ENCODE data around the gene SMR3A. TPM values are rescaled to one million over a fixed set of nuclear protein-coding genes. Genes with fewer than 3 reads are reported as not detected.

Gene SMR3A
- total and polyA plus RNA-seq, 5 donors from 2014 or later, result not detected

DNA sequence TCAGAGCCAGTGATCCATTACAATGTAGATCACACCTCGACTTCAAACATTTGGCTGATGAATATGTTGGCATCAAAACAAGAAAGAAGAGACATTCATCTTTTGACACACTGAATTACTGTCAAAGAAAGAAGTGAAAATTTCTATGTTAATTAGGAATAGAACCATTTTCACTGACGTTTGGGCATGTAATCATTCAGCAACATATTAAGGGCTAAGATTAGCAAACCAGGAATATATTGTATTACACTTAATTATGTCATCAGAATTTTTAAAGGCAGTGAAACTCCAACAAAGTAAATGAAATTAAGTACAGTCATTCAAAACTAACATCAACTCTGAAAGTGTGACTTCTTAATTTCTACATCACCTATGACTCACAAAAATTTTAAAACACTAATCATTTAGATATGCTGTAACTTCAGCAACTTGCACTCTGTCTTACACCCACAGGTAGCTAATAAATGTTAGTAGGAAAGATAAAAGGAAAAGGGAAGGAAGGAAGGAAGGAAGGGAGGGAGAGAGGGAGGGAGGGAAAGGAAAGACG lies 1.4 kb upstream of the SMR3A start:
- ATAC-seq (ENCODE audit: low read depth in 2 of 2) (no peak), DNase-seq (no peak)
- Histone ChIP-seq H3K36me3 (ENCODE audit: control insufficient read depth, insufficient read depth, low read length) (no peaks in the 10 kb centered on the region), H3K27ac (ENCODE audit: insufficient read depth, low read length, poor library complexity, severe bottlenecking) (no peak overlapping the region), H3K4me3 (ENCODE audit: low read depth, low read length) (no peak overlapping the region), H3K27me3 (ENCODE audit: control insufficient read depth, insufficient read depth, low read length) (no peaks in the 10 kb centered on the region), H3K9me3 (ENCODE audit: control insufficient read depth in 2 of 2, low read length in 2 of 2) (no peaks in the 10 kb centered on the region), H3K4me1 (ENCODE audit: control insufficient read depth, insufficient read depth, low read length, poor library complexity, severe bottlenecking) (no peaks in the 10 kb centered on the region)
- H3K27ac Mint-ChIP-seq, result no peak overlapping the region
- no peaks in the 10 kb centered on the region for H3K27me3 Mint-ChIP-seq
- H3K4me1 Mint-ChIP-seq, result no peaks in the 10 kb centered on the region
- no peaks in the 10 kb centered on the region for H3K36me3 Mint-ChIP-seq
- no peak overlapping the region for H3K4me3 Mint-ChIP-seq
- peaks cover 0 to 3% (median 0%) of the 10 kb centered on the region in 7 donors for H3K9me3 Mint-ChIP-seq

DNA sequence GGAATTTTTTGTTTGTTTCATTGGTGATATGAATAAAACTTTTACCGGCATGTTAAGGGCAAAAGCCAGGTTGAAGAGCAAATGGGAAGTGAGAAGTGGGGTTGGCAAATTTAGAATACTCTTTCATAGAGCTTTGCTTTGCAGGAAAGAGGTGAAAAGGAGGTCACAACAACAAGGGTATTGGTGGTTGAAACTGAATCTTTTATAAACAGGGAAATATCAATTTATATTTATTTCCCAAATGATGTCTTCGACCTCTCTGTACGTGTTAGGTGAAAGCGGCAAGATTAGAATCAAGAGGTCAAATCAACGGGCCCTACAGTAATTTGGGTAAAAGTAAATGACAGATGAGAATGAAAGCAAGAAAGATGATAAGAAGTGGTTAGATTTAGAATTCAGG lies 3.4 kb downstream of the SMR3A start:
- H3K27ac Mint-ChIP-seq, result no peak overlapping the region
- H3K9me3 Mint-ChIP-seq, result peaks cover 0 to 5% (median 2%) of the 10 kb centered on the region in 7 donors
- H3K27me3 ChIP-seq (ENCODE audit: control insufficient read depth, insufficient read depth, low read length), result no peaks in the 10 kb centered on the region
- H3K36me3 ChIP-seq (ENCODE audit: control insufficient read depth, insufficient read depth, low read length), result no peaks in the 10 kb centered on the region
- H3K4me1 ChIP-seq (ENCODE audit: control insufficient read depth, insufficient read depth, low read length, poor library complexity, severe bottlenecking), result no peaks in the 10 kb centered on the region
- H3K4me1 Mint-ChIP-seq, result no peaks in the 10 kb centered on the region
- no peak overlapping the region for H3K4me3 Mint-ChIP-seq
- no peaks in the 10 kb centered on the region for H3K9me3 ChIP-seq (ENCODE audit: control insufficient read depth in 2 of 2, low read length in 2 of 2)
- no peak for DNase-seq
- no peaks in the 10 kb centered on the region for H3K36me3 Mint-ChIP-seq
- H3K27me3 Mint-ChIP-seq, result no peaks in the 10 kb centered on the region
- ATAC-seq (ENCODE audit: low read depth in 2 of 2), result no peak
- H3K27ac ChIP-seq (ENCODE audit: insufficient read depth, low read length, poor library complexity, severe bottlenecking), result no peak overlapping the region
- H3K4me3 ChIP-seq (ENCODE audit: low read depth, low read length), result no peak overlapping the region

DNA sequence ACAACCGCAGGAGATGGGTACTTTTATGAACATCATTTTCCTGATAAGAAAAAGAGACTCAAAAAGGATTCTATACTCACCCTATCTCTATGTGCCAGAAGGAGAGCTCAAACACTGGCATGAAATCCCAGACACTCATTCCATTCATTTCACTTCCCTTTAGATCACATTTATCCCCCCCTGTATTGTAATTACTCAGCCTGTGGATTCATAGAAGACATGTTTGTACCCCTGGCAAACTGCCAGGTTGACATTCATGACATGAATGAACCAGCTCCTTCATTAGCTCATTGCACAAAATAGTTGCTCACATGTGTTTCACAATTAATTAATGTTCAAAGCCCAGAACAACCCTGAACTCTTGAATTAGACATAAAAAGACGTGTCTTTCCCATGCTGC lies 4.9 kb downstream of the SMR3A start:
- DNase-seq (no peak), ATAC-seq (ENCODE audit: low read depth in 2 of 2) (no peak)
- H3K27ac ChIP-seq (ENCODE audit: insufficient read depth, low read length, poor library complexity, severe bottlenecking), result no peak overlapping the region
- Mint-ChIP-seq H3K4me1 (no peaks in the 10 kb centered on the region), H3K27ac (no peak overlapping the region), H3K4me3 (no peak overlapping the region), H3K36me3 (no peaks in the 10 kb centered on the region), H3K27me3 (no peaks in the 10 kb centered on the region), H3K9me3 (peaks cover 0 to 5% (median 2%) of the 10 kb centered on the region in 7 donors)
- no peaks in the 10 kb centered on the region for H3K27me3 ChIP-seq (ENCODE audit: control insufficient read depth, insufficient read depth, low read length)
- H3K4me3 ChIP-seq (ENCODE audit: low read depth, low read length), result no peak overlapping the region
- H3K36me3 ChIP-seq (ENCODE audit: control insufficient read depth, insufficient read depth, low read length), result no peaks in the 10 kb centered on the region
- no peaks in the 10 kb centered on the region for H3K9me3 ChIP-seq (ENCODE audit: control insufficient read depth in 2 of 2, low read length in 2 of 2)
- no peaks in the 10 kb centered on the region for H3K4me1 ChIP-seq (ENCODE audit: control insufficient read depth, insufficient read depth, low read length, poor library complexity, severe bottlenecking)

DNA sequence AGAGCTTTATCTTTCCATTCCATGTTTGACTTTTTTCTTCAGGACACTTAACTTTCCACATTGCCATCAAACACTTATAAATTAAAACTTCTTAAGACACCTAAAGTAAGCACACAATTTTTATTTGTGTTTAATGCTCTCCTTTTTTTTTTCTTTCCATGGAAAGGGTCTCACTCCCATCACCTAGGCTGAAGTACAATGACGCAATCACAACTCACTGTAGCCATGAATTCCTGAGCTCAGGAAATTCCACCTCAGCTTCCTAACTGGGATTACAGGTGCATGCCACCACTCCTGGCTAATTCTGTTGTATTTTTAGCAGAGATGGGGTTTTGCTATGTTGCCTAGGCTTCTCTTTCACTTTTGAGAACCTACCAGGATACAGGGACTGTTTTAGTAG lies 7.3 kb downstream of the SMR3A start:
- H3K4me3 ChIP-seq (ENCODE audit: low read depth, low read length), result no peak overlapping the region
- no peaks in the 10 kb centered on the region for H3K36me3 ChIP-seq (ENCODE audit: control insufficient read depth, insufficient read depth, low read length)
- ATAC-seq (ENCODE audit: low read depth in 2 of 2) (no peak), DNase-seq (no peak)
- H3K4me1 Mint-ChIP-seq, result no peaks in the 10 kb centered on the region
- no peak overlapping the region for H3K27ac ChIP-seq (ENCODE audit: insufficient read depth, low read length, poor library complexity, severe bottlenecking)
- no peaks in the 10 kb centered on the region for H3K36me3 Mint-ChIP-seq
- H3K27me3 Mint-ChIP-seq, result no peaks in the 10 kb centered on the region
- no peaks in the 10 kb centered on the region for H3K4me1 ChIP-seq (ENCODE audit: control insufficient read depth, insufficient read depth, low read length, poor library complexity, severe bottlenecking)
- no peaks in the 10 kb centered on the region for H3K9me3 ChIP-seq (ENCODE audit: control insufficient read depth in 2 of 2, low read length in 2 of 2)
- H3K27me3 ChIP-seq (ENCODE audit: control insufficient read depth, insufficient read depth, low read length), result no peaks in the 10 kb centered on the region
- no peak overlapping the region for H3K27ac Mint-ChIP-seq
- peaks cover 0 to 5% (median 2%) of the 10 kb centered on the region in 7 donors for H3K9me3 Mint-ChIP-seq
- H3K4me3 Mint-ChIP-seq, result no peak overlapping the region

GRCh38 chr4:70371987-70372386 lies 11.4 kb downstream of the SMR3A start:
- no peak overlapping the region for H3K27ac Mint-ChIP-seq
- H3K27me3 Mint-ChIP-seq, result no peaks in the 10 kb centered on the region

DNA sequence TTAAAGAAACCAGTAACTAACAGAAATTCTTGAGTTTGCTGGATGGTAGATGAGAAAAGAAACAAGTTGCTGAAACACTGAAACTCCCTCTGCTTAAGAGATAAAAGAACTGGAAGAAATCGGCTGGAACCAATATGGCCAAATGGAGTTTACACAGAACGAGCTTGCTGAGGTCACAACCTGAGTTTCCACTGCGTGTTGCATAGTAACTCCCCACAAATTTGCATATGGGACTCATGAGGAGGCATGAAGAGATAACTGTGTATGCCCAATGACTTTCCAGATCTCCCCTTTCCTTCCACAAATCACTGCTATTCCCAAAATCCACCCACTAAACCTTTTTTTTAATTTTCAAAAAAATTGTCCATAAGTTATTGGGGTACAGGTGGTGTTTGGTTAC lies 12.2 kb downstream of the SMR3A start:
- no peak for ATAC-seq (ENCODE audit: low read depth in 2 of 2)
- H3K9me3 ChIP-seq (ENCODE audit: control insufficient read depth in 2 of 2, low read length in 2 of 2), result no peaks in the 10 kb centered on the region
- H3K4me1 Mint-ChIP-seq, result no peaks in the 10 kb centered on the region
- H3K27ac Mint-ChIP-seq, result no peak overlapping the region
- H3K36me3 ChIP-seq (ENCODE audit: control insufficient read depth, insufficient read depth, low read length), result no peaks in the 10 kb centered on the region
- no peak overlapping the region for H3K27ac ChIP-seq (ENCODE audit: insufficient read depth, low read length, poor library complexity, severe bottlenecking)
- H3K4me1 ChIP-seq (ENCODE audit: control insufficient read depth, insufficient read depth, low read length, poor library complexity, severe bottlenecking), result no peaks in the 10 kb centered on the region
- no peak for DNase-seq
- H3K27me3 Mint-ChIP-seq, result no peaks in the 10 kb centered on the region
- no peak overlapping the region for H3K4me3 Mint-ChIP-seq
- no peaks in the 10 kb centered on the region for H3K36me3 Mint-ChIP-seq
- H3K27me3 ChIP-seq (ENCODE audit: control insufficient read depth, insufficient read depth, low read length), result no peaks in the 10 kb centered on the region
- peaks cover 0 to 2% (median 0%) of the 10 kb centered on the region in 7 donors for H3K9me3 Mint-ChIP-seq
- H3K4me3 ChIP-seq (ENCODE audit: low read depth, low read length), result no peak overlapping the region

More at GRCh38 chr4:70371987-70372386, 11.4 kb downstream of the SMR3A start:
- Histone ChIP-seq H3K36me3 (ENCODE audit: control insufficient read depth, insufficient read depth, low read length) (no peaks in the 10 kb centered on the region), H3K4me3 (ENCODE audit: low read depth, low read length) (no peak overlapping the region), H3K27me3 (ENCODE audit: control insufficient read depth, insufficient read depth, low read length) (no peaks in the 10 kb centered on the region), H3K4me1 (ENCODE audit: control insufficient read depth, insufficient read depth, low read length, poor library complexity, severe bottlenecking) (no peaks in the 10 kb centered on the region), H3K27ac (ENCODE audit: insufficient read depth, low read length, poor library complexity, severe bottlenecking) (no peak overlapping the region), H3K9me3 (ENCODE audit: control insufficient read depth in 2 of 2, low read length in 2 of 2) (no peaks in the 10 kb centered on the region)
- ATAC-seq (ENCODE audit: low read depth in 2 of 2) (no peak), DNase-seq (no peak)
- no peak overlapping the region for H3K4me3 Mint-ChIP-seq
- peaks cover 0 to 2% (median under 1%) of the 10 kb centered on the region in 7 donors for H3K9me3 Mint-ChIP-seq
- no peaks in the 10 kb centered on the region for H3K36me3 Mint-ChIP-seq
- H3K4me1 Mint-ChIP-seq, result no peaks in the 10 kb centered on the region

GRCh38 chr4:70380578-70380977 lies 20.0 kb downstream of the SMR3A start:
- DNase-seq, result no peak
- Histone ChIP-seq H3K4me3 (ENCODE audit: low read depth, low read length) (no peak overlapping the region), H3K4me1 (ENCODE audit: control insufficient read depth, insufficient read depth, low read length, poor library complexity, severe bottlenecking) (no peaks in the 10 kb centered on the region), H3K27me3 (ENCODE audit: control insufficient read depth, insufficient read depth, low read length) (no peaks in the 10 kb centered on the region), H3K27ac (ENCODE audit: insufficient read depth, low read length, poor library complexity, severe bottlenecking) (no peak overlapping the region), H3K36me3 (ENCODE audit: control insufficient read depth, insufficient read depth, low read length) (no peaks in the 10 kb centered on the region), H3K9me3 (ENCODE audit: control insufficient read depth in 2 of 2, low read length in 2 of 2) (no peaks in the 10 kb centered on the region)
- ATAC-seq (ENCODE audit: low read depth in 2 of 2), result no peak
- H3K9me3 Mint-ChIP-seq, result peaks cover 0 to 1% (median 0%) of the 10 kb centered on the region in 7 donors
- no peaks in the 10 kb centered on the region for H3K4me1 Mint-ChIP-seq
- H3K27me3 Mint-ChIP-seq, result peaks cover 5% of the 10 kb centered on the region
- H3K36me3 Mint-ChIP-seq, result no peaks in the 10 kb centered on the region
- H3K27ac Mint-ChIP-seq, result no peak overlapping the region
- no peak overlapping the region for H3K4me3 Mint-ChIP-seq

DNA sequence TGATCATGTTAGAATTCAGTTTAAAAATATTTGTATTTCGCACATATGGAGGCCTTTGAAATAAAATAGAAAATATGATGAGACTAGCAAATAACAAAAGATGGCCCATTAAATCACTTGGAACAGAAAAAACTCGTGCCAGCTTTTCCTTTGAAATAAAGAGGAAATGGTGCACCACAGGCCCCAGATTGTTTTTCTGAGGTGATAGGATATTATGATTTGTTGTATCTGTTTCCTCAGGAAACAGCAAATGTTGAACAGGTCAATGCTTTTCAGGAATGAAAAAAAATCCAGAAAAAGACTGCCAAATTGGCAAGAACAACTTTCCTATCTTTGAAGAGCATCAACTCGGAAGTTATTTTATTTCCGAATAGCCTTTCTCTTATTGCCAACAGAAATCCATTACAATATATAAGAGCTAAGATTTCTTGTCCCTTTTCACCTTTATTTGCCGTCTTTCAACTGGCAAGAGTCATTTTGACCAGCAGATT lies 22.2 kb downstream of the SMR3A start, which contains the start of gene SMR3B:
Gene SMR3B (plus strand): TSS at position 441 of the 491 bp plus-strand sequence. CDS start 1,380 bp downstream, outside the sequence.
- Mint-ChIP-seq H3K9me3 (peaks cover 0 to 1% (median 0%) of the 10 kb centered on the region in 7 donors), H3K4me1 (no peaks in the 10 kb centered on the region), H3K27ac (no peak within 1 kb of the TSS), H3K36me3 (no peaks in the 10 kb centered on the region), H3K27me3 (peaks cover 5% of the 10 kb centered on the region), H3K4me3 (no peak within 1 kb of the TSS)
- H3K27ac ChIP-seq (ENCODE audit: insufficient read depth, low read length, poor library complexity, severe bottlenecking), result no peak within 1 kb of the TSS
- no peaks in the 10 kb centered on the region for H3K9me3 ChIP-seq (ENCODE audit: control insufficient read depth in 2 of 2, low read length in 2 of 2)
- no peak for ATAC-seq (ENCODE audit: low read depth in 2 of 2)
- DNase-seq, result no peak
- no peaks in the 10 kb centered on the region for H3K36me3 ChIP-seq (ENCODE audit: control insufficient read depth, insufficient read depth, low read length)
- H3K4me1 ChIP-seq (ENCODE audit: control insufficient read depth, insufficient read depth, low read length, poor library complexity, severe bottlenecking), result no peaks in the 10 kb centered on the region
- H3K4me3 ChIP-seq (ENCODE audit: low read depth, low read length), result no peak within 1 kb of the TSS
- no peaks in the 10 kb centered on the region for H3K27me3 ChIP-seq (ENCODE audit: control insufficient read depth, insufficient read depth, low read length)

Data from CD4-positive, CD25-positive, alpha-beta regulatory T cell (primary cell).